Hematopoietic multipotent progenitor cell (in vitro differentiated cells): ENCODE data around the gene KCNMB1. TPM values are rescaled to one million over a fixed set of nuclear protein-coding genes. Genes with fewer than 3 reads are reported as not detected.
"Not testable (repeated sequence)": the region's sequence is repeated elsewhere in the genome, so short reads cannot be mapped to it uniquely, and the experiment has no call there.

Source experiments
- DNase-seq, 3 donors: peaks; one replicate each; pipeline ENCODE4 v3.0.0-alpha.2; 2011 to 2015; ENCODE audit warnings: low read depth in 2 of 3, low spot score in 2 of 3
- total RNA-seq: library from RNA; depleted of rRNA; stranded (reverse); fragments of >200 nt; gene quantifications from one replicate; pipeline ENCODE4 v1.2.3, GENCODE V29; 2012

The KCNMB1 gene
- total RNA-seq, 1 donor, result 0.27 TPM

DNA sequence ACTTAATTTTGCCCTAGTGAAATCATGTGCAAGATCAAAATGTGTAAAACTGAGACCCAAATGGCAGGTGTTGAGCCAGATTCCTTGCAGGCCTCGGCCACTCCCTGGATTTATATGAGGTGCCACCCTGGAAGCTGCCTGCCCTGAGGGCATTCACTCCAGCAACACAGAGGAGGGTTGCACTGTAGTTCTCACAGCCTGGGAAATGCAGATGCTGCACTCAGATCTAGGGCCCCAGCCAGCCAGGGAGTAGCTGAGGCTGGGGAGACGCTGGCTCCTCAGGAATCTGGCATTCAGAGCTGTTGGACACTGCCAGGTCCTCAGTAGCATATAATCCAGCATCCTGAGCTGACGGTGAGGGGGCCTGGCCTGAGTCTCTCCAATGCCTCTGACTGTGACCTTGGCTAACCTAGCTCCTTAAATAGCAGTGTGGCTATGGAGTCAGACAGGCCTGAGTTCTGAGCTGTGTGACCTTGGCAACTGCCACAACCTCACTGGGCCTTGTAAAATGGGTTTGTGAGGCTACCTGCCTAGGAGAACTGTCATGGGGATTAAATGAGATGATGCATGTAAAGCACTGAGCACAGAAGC, 8.7 kb downstream of the KCNMB1 start:
- DNase-seq, result no peak

GRCh38 chr5:170378740-170379139, 10.4 kb downstream of the KCNMB1 start:
- no peak for DNase-seq

GRCh38 chr5:170377027-170377426, 12.1 kb downstream of the KCNMB1 start:
- no peak for DNase-seq

GRCh38 chr5:170376526-170376925, 12.6 kb downstream of the KCNMB1 start:
- not testable (repeated sequence) for DNase-seq

- DNase-seq, result no peak
Observed at GRCh38 chr5:170375283-170375682, 13.9 kb downstream of the KCNMB1 start.

- no peak for DNase-seq
Observed at GRCh38 chr5:170372971-170373370, 16.2 kb downstream of the KCNMB1 start.

- no peak for DNase-seq
Observed at GRCh38 chr5:170368586-170368985, 20.6 kb downstream of the KCNMB1 start.

GRCh38 chr5:170366276-170366675, 22.9 kb downstream of the KCNMB1 start:
- DNase-seq, result no peak

DNA sequence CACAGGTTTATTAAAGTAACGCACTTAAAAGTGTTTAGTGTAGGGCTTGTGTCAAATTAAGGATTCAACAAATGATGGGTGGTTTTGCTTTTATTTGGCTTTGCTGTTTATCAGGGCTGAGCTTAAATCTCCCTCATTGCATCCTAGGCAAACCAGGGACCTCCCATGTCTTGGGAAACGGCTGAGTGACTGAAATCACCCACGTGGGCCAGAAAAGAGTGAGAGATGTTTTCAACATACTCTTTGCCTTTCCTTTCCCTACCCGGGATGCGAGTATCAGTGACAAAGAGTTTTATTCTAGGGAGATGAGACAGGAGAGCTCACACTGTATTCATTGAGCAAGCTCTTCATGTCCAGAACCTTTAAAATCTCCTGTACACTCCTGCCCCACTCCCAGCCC, 23.3 kb downstream of the KCNMB1 start:
- no peak for DNase-seq

GRCh38 chr5:170365011-170365410, 24.2 kb downstream of the KCNMB1 start:
- DNase-seq, result no peak

GRCh38 chr5:170363671-170364070, 25.5 kb downstream of the KCNMB1 start:
- peak in 2 of 3 donors; percentile 17 to 57 for DNase-seq

- no peak for DNase-seq
Observed at GRCh38 chr5:170362656-170363055, 26.5 kb downstream of the KCNMB1 start.

- no peak for DNase-seq
Observed at GRCh38 chr5:170362102-170362501, 27.1 kb downstream of the KCNMB1 start.

GRCh38 chr5:170361616-170362015, 27.6 kb downstream of the KCNMB1 start:
- DNase-seq, result no peak

GRCh38 chr5:170361116-170361515, 28.1 kb downstream of the KCNMB1 start:
- DNase-seq, result no peak

DNA sequence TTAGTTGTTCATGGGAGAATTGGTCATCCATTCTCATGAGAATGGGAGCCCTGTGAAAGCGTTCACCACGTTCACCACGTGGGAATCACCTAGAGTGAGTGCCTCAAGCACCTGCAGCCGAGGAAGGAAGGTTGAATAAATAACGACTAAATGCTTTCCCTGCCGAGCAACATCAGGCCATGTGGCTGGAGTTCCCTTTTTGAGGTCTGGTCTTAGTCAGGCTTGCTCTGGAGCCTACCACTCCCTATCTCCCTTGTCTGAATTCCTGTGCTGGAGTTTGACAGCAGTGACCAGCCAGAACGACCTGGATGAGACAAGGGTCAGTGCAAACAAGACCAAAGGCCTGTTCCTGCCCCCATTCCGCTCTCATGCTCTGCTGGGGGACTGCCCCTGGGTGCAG, 28.5 kb downstream of the KCNMB1 start:
- DNase-seq, result peak in 2 of 3 donors; percentile 45 to 63

- peak in 2 of 3 donors; percentile 71 to 80 for DNase-seq
Observed at GRCh38 chr5:170357955-170358444, 31.2 kb downstream of the KCNMB1 start.

- DNase-seq, result no peak
Observed at GRCh38 chr5:170355601-170356098, 33.5 kb downstream of the KCNMB1 start.

- no peak for DNase-seq
Observed at GRCh38 chr5:170353961-170354360, 35.2 kb downstream of the KCNMB1 start.

DNA sequence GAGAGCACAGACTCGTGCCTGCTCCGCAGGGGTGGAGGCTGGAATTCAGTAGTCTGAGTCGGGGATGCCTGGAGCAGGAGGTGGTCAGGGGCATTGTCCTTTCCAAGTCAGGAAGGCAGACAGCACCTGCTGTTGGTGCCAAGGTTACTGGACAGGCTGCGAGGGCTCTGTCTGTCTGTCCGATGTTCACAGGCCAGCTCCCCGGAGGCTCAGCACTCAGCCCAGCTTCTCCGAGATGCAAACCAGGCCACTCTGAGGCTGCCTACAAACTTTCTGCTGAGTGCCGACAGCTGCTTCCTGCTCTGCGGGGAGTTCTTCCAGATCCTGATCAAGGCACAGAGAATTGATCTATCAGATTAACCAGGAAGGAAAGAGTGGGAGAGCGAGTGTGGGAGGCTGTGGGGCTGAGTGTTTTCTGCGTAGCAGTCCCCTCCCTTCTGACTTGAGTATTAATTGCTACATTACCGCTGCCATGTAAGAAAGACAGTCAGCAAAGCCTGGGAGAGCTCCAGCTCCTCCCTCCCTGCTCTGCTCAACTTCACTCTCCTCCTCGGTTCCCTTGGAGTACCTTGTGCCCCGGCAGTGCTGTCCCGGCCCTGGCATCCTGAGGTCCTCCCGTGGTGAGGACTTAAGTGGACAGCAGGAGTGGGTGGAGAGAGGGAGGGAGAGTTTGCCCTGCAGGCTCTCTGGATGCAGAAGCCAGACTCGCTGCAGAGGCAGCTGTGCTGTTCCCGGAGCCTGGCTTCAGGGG, 36.0 kb downstream of the KCNMB1 start:
- DNase-seq, result peak in 1 of 3 donors; percentile 52

DNA sequence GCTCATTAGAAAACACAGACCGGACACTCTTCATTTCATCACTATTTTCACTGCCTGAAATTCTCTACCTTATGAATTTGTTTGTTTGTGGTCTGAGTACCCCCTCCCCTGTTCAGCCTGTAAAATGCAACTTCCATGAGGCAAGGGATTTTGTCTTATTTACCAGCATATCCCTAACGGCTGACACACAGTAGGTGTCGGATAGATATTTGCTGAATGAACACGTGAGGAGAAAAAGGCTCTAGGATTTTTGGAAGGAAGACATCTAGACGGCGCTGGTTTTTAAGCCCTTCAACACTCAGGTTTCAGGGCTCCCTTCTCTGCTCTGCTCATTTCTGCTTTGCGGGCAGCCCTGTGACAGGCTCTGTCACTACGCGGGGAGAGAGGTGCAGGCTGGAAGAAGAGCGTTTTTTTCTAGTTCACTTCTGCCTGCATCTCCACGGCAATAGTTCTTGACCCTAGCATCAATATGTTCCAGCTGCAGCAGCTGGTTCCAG, 41.0 kb downstream of the KCNMB1 start:
- DNase-seq, result peak in 1 of 3 donors; percentile 45
